ENCODE measurements around the gene STAT5B. TPM values are rescaled to one million over a fixed set of nuclear protein-coding genes. Genes with fewer than 3 reads are reported as not detected.

The STAT5B gene
- total RNA-seq, 2 experiments from 2014 or later: 128 to 129 TPM

DNA sequence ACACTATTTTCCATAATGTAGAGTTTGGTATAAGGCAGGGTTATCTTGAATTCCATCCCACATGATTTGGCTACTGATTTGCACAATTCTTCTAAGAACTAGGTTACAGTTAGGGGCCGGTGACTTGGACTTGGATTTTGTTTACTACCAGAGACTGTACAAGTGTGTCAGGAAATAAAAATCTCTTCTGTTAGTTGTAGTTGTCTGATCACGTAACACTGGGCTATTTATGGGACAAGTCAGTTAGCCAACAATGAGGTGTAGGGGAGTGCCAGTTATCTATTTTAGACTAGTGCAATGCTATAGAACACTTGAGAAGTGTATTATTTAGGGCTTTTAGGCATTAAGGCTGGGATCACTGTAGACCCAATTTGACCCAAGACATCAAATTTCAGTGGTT lies 42.2 kb downstream of the STAT5B start:
- POLR2A ChIA-PET: interaction anchor here (1.6 kb wide), 1 partner anchor 10 kb away, joined by 3 read pairs; no protein-coding TSS in a partner anchor
- no peaks in the 10 kb centered on the region for H3K27me3 Mint-ChIP-seq
- DNase-seq: no peak
- intact Hi-C loops (cut with micrococcal nuclease): no loop called here
- TF ChIP-seq, protein P1, sequence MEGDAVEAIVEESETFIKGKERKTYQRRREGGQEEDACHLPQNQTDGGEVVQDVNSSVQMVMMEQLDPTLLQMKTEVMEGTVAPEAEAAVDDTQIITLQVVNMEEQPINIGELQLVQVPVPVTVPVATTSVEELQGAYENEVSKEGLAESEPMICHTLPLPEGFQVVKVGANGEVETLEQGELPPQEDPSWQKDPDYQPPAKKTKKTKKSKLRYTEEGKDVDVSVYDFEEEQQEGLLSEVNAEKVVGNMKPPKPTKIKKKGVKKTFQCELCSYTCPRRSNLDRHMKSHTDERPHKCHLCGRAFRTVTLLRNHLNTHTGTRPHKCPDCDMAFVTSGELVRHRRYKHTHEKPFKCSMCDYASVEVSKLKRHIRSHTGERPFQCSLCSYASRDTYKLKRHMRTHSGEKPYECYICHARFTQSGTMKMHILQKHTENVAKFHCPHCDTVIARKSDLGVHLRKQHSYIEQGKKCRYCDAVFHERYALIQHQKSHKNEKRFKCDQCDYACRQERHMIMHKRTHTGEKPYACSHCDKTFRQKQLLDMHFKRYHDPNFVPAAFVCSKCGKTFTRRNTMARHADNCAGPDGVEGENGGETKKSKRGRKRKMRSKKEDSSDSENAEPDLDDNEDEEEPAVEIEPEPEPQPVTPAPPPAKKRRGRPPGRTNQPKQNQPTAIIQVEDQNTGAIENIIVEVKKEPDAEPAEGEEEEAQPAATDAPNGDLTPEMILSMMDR (IDR thresholded peaks at IDR 0.05): no peak
- H3K27ac Mint-ChIP-seq: peak overlapping the region; percentile 61
- H3K9me3 Mint-ChIP-seq: no peaks in the 10 kb centered on the region
- no peak overlapping the region for H3K4me3 Mint-ChIP-seq
- peaks cover 33% of the 10 kb centered on the region for H3K4me1 Mint-ChIP-seq (ENCODE audit: low read depth)
- no peaks in the 10 kb centered on the region for H3K36me3 Mint-ChIP-seq (ENCODE audit: low read depth)
- no peak for ATAC-seq
- CTCF ChIA-PET: interaction anchor here (5.4 kb wide), 1 partner anchor 12 kb away, joined by 34 read pairs; no protein-coding TSS in a partner anchor

GRCh38 chr17:42233156-42233555 lies 43.0 kb downstream of the STAT5B start:
- Mint-ChIP-seq H3K4me3 (no peak overlapping the region), H3K27me3 (no peaks in the 10 kb centered on the region), H3K9me3 (no peaks in the 10 kb centered on the region), H3K4me1 (ENCODE audit: low read depth) (peaks cover 37% of the 10 kb centered on the region), H3K36me3 (ENCODE audit: low read depth) (peaks cover 4% of the 10 kb centered on the region), H3K27ac (no peak overlapping the region)
- ChIA-PET POLR2A (no interaction called here), CTCF (interaction anchor here (1.7 kb wide), 1 partner anchor 11 kb away, joined by 10 read pairs; no protein-coding TSS in a partner anchor)
- intact Hi-C loops (cut with micrococcal nuclease): no loop called here
- ATAC-seq (no peak), DNase-seq (no peak)
- TF ChIP-seq, protein P1 (IDR thresholded peaks at IDR 0.05): no peak

- Mint-ChIP-seq H3K4me1 (ENCODE audit: low read depth) (peaks cover 43% of the 10 kb centered on the region), H3K9me3 (no peaks in the 10 kb centered on the region), H3K36me3 (ENCODE audit: low read depth) (peaks cover 12% of the 10 kb centered on the region), H3K27me3 (no peaks in the 10 kb centered on the region), H3K4me3 (no peak overlapping the region), H3K27ac (peak overlapping the region; percentile 49)
- intact Hi-C loops (cut with micrococcal nuclease): no loop called here
- TF ChIP-seq, protein P1 (IDR thresholded peaks at IDR 0.05): no peak
- ChIA-PET POLR2A (interaction anchor here (0.8 to 1.9 kb wide), 2 partner anchors 19 to 28 kb away, joined by 4 read pairs; no protein-coding TSS in a partner anchor), CTCF (interaction anchor here (0.7 to 1.6 kb wide), 6 partner anchors 31 to 82 kb away, joined by 3 to 4 read pairs (median 3); partner anchors contain the start of gene KCNH4)
- DNase-seq (peak; percentile 20), ATAC-seq (peak; percentile 92)
These were observed 46.0 kb downstream of the STAT5B start for GRCh38 chr17:42230225-42230624.

DNA sequence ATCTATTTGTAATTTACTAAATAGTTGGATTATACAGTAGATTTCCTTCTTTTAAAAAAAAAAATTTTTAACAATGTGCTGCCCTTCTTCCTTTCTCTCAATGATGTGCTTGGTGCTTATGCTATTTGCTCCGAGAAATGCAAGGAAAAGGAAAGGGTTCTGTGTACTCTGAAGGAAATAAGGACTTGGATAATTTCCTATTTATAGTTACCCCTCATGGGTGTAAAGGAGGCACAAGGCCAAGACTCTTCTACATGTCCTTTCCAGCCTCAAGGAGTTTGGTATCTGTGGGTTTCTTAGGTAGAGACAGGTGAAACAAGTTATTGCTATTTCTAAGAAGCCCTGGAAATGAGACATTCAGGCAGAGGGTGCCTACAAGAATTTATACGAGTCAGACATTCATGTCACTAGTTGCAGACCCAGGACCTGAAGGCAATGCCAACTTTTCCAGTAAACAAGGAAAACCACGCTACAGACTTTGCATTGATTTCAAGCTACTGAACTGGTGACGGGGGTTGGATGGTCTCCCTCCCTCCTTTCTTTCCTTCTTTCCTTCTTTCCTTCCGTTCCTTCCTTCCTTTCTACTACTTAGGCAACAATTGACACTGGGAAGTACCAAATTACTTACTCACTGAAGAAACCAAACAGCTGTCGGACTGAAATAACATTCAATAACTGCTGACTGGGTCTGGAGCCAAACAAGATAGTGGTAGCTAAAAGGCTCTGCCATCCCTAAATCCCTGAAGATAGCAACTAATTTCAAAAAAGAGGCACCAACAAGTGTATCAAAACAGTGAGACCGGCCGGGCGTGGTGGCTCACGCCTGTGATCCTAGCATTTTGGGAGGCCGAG lies 48.1 kb downstream of the STAT5B start:
- H3K4me3 Mint-ChIP-seq: no peak overlapping the region
- POLR2A ChIA-PET: interaction anchor here (0.9 to 1.1 kb wide), 3 partner anchors 13 to 82 kb away, joined by 3 to 4 read pairs (median 4); no protein-coding TSS in a partner anchor
- intact Hi-C loops (cut with micrococcal nuclease): no loop called here
- TF ChIP-seq, protein P1 (IDR thresholded peaks at IDR 0.05): no peak
- peaks cover 29% of the 10 kb centered on the region for H3K4me1 Mint-ChIP-seq (ENCODE audit: low read depth)
- peaks cover 22% of the 10 kb centered on the region for H3K36me3 Mint-ChIP-seq (ENCODE audit: low read depth)
- DNase-seq (no peak), ATAC-seq (no peak)
- CTCF ChIA-PET: interaction anchor here (0.9 to 1.6 kb wide), 2 partner anchors 9 to 47 kb away, joined by 4 read pairs; partner anchors contain the start of gene KCNH4
- no peaks in the 10 kb centered on the region for H3K27me3 Mint-ChIP-seq
- H3K9me3 Mint-ChIP-seq: no peaks in the 10 kb centered on the region
- H3K27ac Mint-ChIP-seq: peak overlapping the region; percentile 26

- Mint-ChIP-seq H3K4me3 (no peak overlapping the region), H3K4me1 (ENCODE audit: low read depth) (peaks cover 30% of the 10 kb centered on the region), H3K9me3 (no peaks in the 10 kb centered on the region), H3K36me3 (ENCODE audit: low read depth) (peaks cover 30% of the 10 kb centered on the region), H3K27me3 (no peaks in the 10 kb centered on the region), H3K27ac (no peak overlapping the region)
- ChIA-PET CTCF (interaction anchor here (1.4 kb wide), 1 partner anchor 31 kb away, joined by 4 read pairs; the partner anchor contains the start of gene GHDC), POLR2A (no interaction called here)
- intact Hi-C loops (cut with micrococcal nuclease): no loop called here
- DNase-seq (no peak), ATAC-seq (no peak)
- TF ChIP-seq, protein P1 (IDR thresholded peaks at IDR 0.05): no peak
These were observed 50.5 kb downstream of the STAT5B start for GRCh38 chr17:42225646-42226045.

Measured in activated CD8-positive, alpha-beta T cell treated with anti-CD3 and anti-CD28 coated beads for 36 hours (primary cell).